AML-193 (cell line): Measurements from ENCODE around the gene ERN2.

Source experiments
- DNase-seq, 2 experiments: peaks; one replicate each; lab custom pipeline; 2025; lab: John Stamatoyannopoulos, UW

ERN2 gene

DNA sequence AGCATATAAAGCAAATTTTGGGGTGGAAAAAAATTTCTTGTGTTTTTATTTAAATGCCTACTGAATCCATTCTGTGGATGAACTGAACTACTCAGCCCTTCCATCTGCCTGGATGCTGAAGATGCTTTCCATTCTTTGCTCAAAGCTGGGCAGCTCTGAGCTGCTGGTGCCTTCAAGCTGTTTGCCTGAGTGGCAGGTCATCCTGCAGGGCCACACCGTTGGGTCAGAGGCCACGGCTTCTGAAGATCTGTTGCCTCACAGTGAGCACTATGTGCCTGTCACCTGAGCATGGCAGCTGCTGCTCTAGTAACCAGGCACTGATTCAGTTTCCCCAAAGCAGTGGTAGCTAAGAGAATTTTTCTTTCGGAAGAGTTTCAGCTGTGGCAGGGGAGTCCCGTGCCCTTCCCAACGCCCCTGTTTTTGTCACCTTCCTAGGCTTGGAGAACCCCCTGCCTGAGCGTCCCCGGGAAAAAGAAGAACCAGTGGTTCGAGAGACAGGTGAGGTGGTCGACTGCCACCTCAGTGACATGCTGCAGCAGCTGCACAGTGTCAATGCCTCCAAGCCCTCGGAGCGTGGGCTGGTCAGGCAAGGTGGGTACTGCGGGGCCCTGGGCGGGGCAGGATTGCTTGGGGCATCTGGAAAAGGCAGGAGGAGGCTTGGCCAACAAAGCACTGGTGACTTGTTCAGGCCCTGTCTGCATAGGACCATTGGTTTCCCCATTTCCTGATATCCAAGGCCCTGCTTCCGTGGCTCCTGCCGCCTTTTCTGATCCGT, 25.8 kb downstream of the ERN2 start:
- no peak for DNase-seq

DNA sequence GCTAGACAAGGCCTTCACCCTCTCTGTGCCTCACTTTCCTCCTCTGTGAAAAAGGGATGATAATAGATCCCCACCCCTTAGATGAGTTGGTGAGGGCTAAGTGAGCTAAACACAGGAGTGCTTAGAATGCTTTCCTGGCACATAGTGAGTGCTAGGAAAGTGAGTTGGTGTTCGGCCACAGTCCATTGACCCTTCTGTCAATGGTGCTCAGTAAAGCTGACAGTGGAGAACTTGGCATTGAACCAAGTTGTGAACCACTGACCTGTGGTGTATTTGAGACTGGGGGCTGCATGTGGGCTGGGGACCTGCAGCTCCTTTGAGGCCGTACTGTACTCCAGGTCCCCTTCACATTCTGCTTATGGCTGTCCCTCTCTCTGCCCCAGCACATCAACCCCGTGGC, 29.5 kb downstream of the ERN2 start:
- no peak for DNase-seq

DNA sequence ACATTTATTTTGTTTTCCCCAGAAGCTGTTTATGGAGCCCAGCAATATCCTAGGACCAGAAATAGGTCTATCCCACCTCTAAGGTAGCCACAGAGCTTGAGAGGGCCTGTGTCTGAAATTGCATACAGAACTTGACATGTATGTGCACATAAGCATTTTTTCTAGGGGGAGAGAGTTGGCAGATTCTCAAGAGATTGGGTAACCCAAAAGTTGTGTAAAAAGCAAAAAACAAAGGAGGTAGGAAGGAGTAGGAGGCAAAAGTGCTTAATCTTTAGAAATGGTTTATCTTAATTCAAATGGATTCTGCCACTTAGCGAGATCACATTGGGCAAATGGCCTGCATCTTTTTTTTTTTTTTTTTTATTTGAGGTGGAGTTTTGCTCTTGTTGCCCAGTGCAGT, 30.8 kb downstream of the ERN2 start:
- peak; percentile 48 to 61 for DNase-seq

- no peak for DNase-seq
These were observed 33.1 kb downstream of the ERN2 start for GRCh38 chr16:23679986-23680336.

DNA sequence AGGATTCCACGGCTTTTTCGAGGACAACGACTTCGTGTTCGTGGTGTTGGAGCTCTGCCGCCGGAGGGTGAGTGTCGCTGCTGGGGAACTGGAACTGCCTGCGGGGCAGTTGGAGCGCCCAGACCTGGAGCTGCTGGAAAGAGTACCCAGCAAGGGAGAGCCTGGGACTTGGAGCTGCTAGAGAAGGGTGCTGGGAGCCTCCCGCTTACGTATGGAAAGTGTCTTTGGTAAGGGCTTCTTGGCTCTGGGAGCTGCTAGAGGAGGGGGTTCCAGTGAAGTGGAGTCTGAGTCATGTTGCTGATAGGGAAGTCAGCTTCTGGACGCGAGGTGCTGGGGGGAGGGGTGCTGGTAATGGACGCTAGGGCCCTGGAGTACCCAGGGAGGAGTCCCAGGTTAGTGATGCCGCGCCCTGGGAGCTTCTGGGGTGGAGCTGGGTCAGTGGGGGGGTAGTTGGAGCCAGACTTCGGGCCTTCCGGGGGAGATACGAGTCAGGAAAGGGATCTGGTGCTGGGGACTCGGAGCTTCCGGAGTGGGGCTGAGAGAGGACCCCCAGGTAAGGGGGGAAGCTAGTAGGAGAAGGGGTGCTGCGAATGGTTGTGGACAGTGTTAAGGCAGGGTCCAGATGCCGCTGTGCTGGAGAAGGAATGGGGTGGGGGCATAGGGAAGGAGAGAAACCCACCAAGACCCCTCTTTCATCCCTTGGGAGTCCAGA, 33.6 kb downstream of the ERN2 start:
- peak; percentile 45 to 61 for DNase-seq

- DNase-seq: peak; percentile 83 to 88
These were observed 34.4 kb downstream of the ERN2 start, which contains the start of gene PLK1 for GRCh38 chr16:23678430-23679273. PLK1 (plus strand) TSS chr16:23678889; CDS start chr16:23678933, 44 bp downstream.

DNA sequence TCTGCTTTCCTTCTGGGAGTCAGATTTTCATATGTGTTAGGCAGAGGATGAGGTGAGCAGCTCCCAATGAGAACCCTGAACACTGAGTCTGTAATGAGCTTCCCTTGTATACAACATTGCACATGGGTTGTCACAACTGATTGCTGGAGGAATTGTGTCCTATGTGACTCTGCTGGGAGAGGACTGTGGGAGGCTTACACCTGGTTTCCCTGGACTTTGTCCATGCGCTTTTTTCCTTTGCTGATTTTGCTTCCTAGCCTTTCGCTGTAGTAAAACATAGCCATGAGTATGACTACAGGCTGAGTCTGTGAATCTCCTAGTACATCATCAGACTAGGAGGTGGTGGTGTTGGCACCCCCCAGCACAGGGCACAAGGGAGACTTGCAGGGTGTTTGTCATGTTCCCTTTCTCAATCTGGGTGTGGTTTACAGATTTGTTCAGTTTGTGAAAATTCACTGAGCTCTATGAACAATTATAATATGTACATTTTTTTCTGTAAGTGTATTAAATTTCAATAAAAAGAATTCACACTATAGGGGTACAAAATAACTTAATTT, 36.0 kb downstream of the ERN2 start:
- DNase-seq: no peak

- DNase-seq: no peak
These were observed 38.9 kb downstream of the ERN2 start for GRCh38 chr16:23673971-23674614.

- no peak for DNase-seq
These were observed 42.8 kb downstream of the ERN2 start for GRCh38 chr16:23670137-23670776.

GRCh38 chr16:23668873-23669272, 44.1 kb downstream of the ERN2 start:
- no peak for DNase-seq

DNA sequence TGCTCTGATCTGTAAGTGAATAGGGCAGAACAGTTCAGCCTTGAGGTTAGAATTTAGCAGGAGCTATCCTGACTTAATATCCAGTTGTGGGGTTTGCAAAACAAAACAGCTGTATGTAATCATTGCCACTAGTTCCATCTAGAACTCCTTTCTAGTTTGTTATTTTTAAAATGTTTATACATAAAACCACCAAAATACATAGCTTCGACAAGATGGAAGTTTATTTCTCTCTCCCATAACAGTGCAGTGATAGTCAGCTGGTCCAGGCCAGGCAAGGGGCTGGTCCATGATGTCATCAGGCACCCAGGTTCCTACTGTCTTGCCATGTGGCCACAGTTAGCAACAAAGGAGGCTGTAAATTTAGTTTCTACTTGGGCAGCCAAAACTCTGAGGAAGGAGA, 44.8 kb downstream of the ERN2 start:
- no peak for DNase-seq

GRCh38 chr16:23667355-23667659, 45.7 kb downstream of the ERN2 start:
- DNase-seq: no peak

DNA sequence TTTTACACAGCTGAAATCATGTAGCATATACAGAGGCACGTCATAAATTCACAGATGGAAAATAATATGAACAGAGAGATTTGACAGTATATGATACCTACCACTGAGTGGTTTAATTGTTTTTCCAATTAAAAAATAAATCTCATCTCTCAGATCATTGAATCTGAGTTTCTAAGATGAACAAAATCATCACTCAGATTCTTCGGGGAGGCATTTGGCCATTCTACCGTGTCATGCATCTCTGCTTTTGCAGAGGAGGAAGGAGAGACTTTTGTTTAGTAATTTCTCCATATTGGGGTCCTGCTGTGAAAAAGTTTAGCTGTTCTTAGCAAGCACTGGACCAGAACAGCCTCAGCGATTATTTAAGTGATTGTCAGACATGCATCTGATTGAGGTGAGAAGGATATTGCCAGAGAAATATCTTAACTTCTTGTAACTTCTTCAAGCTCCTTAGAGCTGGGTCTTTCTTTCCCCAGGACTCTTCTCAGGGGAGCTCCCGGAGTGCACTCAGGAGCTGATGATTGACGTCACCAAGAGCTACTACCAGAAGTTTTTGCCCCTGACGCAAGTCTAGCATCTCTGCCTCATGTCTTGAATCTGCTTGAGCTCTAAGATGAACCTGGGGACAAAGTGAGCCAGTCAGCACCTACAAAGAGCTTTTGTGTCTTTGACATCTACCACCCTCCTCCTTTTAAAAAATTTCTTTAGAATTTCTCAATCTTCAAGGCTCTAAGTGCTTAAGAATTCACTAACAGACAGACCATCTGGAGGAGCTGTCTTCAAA, 46.3 kb downstream of the ERN2 start:
- no peak for DNase-seq

DNA sequence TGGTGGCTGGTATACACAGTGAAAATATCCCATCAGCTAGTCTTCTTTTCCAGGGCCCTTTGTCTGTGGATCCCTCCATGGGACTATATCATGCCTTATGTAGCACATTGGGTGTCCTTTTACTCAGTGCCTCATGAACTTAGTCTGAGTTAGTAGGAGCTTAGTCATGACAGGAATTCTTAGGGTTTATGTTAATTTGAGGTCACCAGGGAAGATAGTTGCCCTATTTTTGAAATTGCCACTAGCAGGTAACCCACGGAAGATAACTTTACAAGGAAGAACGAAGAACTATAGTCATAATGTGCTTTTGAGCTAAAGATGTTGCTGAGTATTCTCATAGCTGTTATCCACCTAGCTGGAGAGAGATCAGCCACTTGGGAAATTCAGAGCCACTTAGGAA, 49.1 kb downstream of the ERN2 start:
- no peak for DNase-seq

- DNase-seq: no peak
These were observed 61.0 kb downstream of the ERN2 start for GRCh38 chr16:23651943-23652468.

DNA sequence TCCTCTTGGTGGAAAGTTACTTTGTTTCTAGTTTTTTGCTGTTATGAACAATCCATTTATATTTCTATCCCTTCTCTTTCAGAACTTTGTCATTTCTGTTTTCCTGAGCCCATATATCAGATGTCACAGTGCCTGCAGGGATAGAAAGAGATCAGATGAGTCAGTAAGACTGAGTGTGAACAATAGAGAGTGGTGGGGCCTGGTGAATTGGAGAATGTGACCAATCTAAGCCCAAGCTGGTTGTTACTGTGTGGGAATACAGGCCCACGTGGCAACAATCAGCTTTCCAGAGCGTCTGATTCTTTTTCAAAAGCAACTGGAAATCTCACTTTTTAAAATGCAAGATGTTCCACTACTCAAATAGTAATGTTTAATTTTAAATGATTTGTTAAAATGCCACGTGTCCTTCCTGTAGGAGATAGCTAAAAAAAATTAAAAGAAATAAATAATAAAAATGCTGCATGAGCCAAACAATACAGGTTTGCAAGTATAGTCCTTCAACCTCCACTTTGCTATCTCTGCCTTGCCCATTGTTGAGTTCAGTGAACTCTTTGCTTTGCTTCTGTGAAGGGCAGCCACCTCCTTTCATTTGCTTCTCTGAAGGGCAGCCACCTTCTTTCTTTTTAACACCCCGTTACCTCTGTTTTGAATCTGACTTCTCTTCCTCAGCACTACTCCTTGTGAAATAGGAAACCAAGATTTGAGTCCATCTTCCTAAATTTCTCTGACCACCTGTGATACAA, 62.2 kb downstream of the ERN2 start:
- DNase-seq: no peak

DNA sequence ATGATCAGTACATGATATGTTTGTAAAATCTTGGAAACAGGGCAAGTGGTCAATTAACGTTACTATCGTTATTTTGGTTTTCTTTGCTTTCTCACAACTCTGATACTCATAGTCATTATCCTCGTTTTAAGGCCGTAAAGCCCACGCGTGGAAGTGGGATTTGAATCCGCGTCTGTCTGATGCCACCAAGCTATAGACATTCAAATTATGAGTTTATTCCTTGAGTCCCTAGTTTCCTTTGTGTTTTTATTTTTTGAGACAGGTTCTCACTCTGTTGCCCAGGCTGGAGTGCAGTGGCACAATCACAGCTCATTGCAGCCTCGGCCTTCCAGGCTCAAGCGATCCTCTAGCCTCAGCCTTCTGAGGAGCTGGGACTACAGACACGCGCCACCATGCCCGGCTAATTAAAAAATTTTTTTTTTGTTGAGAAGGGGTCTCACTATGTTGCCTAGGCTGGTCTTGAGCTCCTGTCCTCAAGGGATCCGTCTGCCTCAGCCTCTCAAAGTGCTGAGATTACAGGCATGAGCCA, 70.7 kb downstream of the ERN2 start:
- no peak for DNase-seq

DNA sequence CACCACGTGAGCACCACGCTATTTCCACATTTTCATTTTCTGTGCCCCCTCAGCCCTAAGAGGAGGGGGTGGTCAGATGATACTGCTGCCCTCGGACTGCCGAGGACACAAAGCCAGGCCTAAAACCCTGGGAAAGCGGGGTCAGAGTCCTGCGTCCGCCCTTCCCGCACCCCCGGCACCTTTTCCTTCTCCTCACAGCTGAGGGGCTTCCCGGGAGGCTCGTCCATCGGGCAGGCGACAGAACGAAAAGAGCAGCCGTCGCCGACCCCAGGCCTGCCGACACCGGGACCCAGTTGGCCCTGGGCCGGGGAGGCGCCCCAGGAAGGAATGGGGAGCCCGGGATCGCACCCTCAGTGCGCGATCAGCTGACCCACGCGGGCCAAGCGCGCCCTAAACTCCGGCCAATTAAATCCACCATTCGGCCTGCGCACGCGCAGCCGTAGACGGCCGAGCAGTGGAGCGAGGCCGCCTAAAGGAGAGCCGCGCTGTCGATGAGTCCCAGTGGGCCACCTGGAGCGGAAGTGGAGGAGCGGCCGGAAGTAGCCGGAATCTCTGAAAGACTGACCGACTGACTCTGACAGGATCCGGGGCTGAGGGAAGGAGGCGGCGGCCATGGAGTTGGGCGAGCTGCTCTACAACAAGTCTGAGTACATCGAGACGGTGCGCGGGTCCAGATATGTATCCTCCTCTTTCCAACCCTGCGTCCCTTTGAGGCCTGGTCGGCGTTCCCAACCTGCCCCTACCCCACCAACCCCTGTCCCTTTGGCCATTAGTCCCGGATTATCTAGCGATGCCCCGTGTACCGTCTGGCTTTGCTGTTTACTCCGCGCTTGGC, 71.9 kb downstream of the ERN2 start, which contains the start of the genes DCTN5 and PALB2:
DCTN5 (plus strand) TSS at position 536 of the 835 bp plus-strand sequence; CDS start at position 613, 77 bp downstream.
PALB2 (minus strand) TSS at position 380 of the 835 bp plus-strand sequence; CDS start at position 227, 153 bp downstream.
- DNase-seq: peak; percentile 93 to 94
